MM.1S (cell line): Measurements from ENCODE around the gene TCF7L2.

ENCODE experiments used
- EZH2 ChIP-seq: fragments of 300-600 bp; sonication (generic); optimal IDR thresholded peaks from 2 replicates; pipeline ENCODE3; 2017; ENCODE audit warnings: low read depth, mild to moderate bottlenecking, antibody characterized with exemption, low read length, mixed read lengths
- EZH2phosphoT487 ChIP-seq: fragments of 300-600 bp; sonication (generic); IDR thresholded peaks from 2 replicates; pipeline ENCODE4 v1.6.1; 2018; ENCODE audit warnings: antibody characterized with exemption, low read length
- TF ChIP-seq, protein P1 (sequence below): fragments of 300-600 bp; sonication (generic); IDR thresholded peaks from 2 replicates; pipeline ENCODE4 v1.5.1; 2016; ENCODE audit warnings: antibody characterized with exemption, low read length, mixed read lengths

DNA sequence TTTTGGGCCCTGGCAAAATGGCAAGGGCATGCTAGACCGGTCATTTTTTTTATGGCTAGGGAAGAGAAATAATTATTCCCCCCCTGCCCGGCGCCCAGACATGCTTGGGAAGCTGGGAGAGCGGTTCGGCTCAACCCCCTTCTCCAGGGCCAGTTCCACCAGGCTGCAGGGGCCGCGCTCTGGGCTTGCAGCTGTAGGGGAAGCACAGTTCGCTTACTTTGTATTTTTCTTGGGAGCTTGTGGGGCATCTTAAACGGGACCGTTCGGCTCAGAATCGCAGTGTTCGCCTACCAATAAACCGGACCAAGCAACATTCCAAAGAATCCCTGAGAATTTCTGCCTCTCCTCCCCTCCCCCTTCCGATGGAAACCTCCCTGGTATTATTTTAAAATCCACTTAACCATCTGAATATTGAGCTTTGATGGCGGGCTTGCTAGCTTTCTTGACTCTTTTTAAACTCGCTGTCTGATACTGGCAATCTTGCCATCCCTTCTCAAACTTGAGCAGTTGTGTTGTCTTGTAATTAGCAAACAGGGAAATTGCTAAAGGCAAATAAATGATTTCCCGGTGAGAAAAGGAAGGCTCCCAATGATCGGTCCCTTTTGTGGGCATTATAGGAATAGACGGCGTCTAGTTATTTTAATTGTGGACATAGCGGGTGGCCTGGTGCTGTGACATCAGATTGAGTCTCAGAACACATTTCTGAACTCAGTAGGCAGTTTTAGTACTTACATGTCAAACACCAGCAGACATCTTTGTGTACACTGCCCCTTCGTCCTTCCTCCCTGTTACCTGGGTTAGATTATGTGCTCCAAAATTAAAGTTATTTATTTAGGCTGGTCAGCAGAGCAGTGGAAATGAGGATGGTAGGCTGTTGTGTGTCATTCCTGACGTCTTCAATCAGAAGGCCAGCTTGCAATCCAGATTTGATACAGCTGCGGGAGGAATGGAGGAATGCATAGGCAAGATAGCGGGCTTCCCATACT lies 3.4 kb downstream of the TCF7L2 start:
- TF ChIP-seq EZH2phosphoT487, result no peak
- TF ChIP-seq, protein P1, sequence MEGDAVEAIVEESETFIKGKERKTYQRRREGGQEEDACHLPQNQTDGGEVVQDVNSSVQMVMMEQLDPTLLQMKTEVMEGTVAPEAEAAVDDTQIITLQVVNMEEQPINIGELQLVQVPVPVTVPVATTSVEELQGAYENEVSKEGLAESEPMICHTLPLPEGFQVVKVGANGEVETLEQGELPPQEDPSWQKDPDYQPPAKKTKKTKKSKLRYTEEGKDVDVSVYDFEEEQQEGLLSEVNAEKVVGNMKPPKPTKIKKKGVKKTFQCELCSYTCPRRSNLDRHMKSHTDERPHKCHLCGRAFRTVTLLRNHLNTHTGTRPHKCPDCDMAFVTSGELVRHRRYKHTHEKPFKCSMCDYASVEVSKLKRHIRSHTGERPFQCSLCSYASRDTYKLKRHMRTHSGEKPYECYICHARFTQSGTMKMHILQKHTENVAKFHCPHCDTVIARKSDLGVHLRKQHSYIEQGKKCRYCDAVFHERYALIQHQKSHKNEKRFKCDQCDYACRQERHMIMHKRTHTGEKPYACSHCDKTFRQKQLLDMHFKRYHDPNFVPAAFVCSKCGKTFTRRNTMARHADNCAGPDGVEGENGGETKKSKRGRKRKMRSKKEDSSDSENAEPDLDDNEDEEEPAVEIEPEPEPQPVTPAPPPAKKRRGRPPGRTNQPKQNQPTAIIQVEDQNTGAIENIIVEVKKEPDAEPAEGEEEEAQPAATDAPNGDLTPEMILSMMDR, result no peak
- TF ChIP-seq EZH2, result no peak
